ENCODE measurements around the gene IRF5.

The IRF5 gene

GRCh38 chr7:128904381-128905197, 33.1 kb upstream of the IRF5 start (continued):
- no peak for TF ChIP-seq ZNF112 (tag by site-specific recombination; IDR thresholded peaks at IDR 0.05)
- no peak for TF ChIP-seq PRDM4 (tag by site-specific recombination; IDR thresholded peaks at IDR 0.05)

- Histone ChIP-seq H3K4me3 (ENCODE audit: low read depth, low read length) (no peak overlapping the region), H3K4me1 (ENCODE audit: control insufficient read depth, insufficient read depth, low read length) (no peaks in the 10 kb centered on the region), H3K27ac (ENCODE audit: extremely low read depth, low read depth, low read length) (no peak overlapping the region), H3K36me3 (ENCODE audit: control insufficient read depth in 2 of 2, insufficient read depth in 1 of 2, low read length in 2 of 2) (no peaks in the 10 kb centered on the region), H3K9me3 (ENCODE audit: control insufficient read depth, insufficient read depth, low read depth, low read length) (no peaks in the 10 kb centered on the region)
- POLR2A ChIA-PET, result no interaction called here
- CTCF ChIA-PET, result no interaction called here
- TF ChIP-seq BCL11B (tag by site-specific recombination; IDR thresholded peaks at IDR 0.05; ENCODE audit: low read depth) (no peak), MZF1 (tag by site-specific recombination; IDR thresholded peaks at IDR 0.05; ENCODE audit: borderline replicate concordance) (no peak), ZNF660 (tag by site-specific recombination; IDR thresholded peaks at IDR 0.05) (no peak), ZNF488 (tag by site-specific recombination; IDR thresholded peaks at IDR 0.05) (no peak), ZNF121 (tag by site-specific recombination; IDR thresholded peaks at IDR 0.05) (no peak), ZNF266 (tag by site-specific recombination; IDR thresholded peaks at IDR 0.05; ENCODE audit: low read depth) (no peak), ZBTB21 (tag by site-specific recombination; IDR thresholded peaks at IDR 0.05) (no peak), ZNF560 (tag by site-specific recombination; IDR thresholded peaks at IDR 0.05; ENCODE audit: borderline replicate concordance) (no peak), GFI1B (tag by site-specific recombination; IDR thresholded peaks at IDR 0.05) (no peak), ZXDB (tag by site-specific recombination; IDR thresholded peaks at IDR 0.05) (no peak), ZBTB1 (tag by site-specific recombination; IDR thresholded peaks at IDR 0.05) (no peak), ZBTB26 (tag by site-specific recombination; optimal IDR thresholded peaks at IDR 0.05) (no peak), ZNF366 (tag by site-specific recombination; conservative IDR thresholded peaks at IDR 0.05) (no peak)
Measured at GRCh38 chr7:128906001-128906765, 31.5 kb upstream of the IRF5 start.

- no peaks in the 10 kb centered on the region for H3K9me3 ChIP-seq (ENCODE audit: control insufficient read depth, insufficient read depth, low read depth, low read length)
- no peaks in the 10 kb centered on the region for H3K36me3 ChIP-seq (ENCODE audit: control insufficient read depth in 2 of 2, insufficient read depth in 1 of 2, low read length in 2 of 2)
- ChIA-PET CTCF (no interaction called here), POLR2A (no interaction called here)
- H3K4me1 ChIP-seq (ENCODE audit: control insufficient read depth, insufficient read depth, low read length), result no peaks in the 10 kb centered on the region
- no peak overlapping the region for H3K4me3 ChIP-seq (ENCODE audit: low read depth, low read length)
- no peak overlapping the region for H3K27ac ChIP-seq (ENCODE audit: extremely low read depth, low read depth, low read length)
- TF ChIP-seq ZNF121 (tag by site-specific recombination; IDR thresholded peaks at IDR 0.05) (no peak), SP3 (tag by site-specific recombination; IDR thresholded peaks at IDR 0.05) (no peak), ZNF133 (tag by site-specific recombination; IDR thresholded peaks at IDR 0.05) (no peak), ZSCAN23 (tag by site-specific recombination; IDR thresholded peaks at IDR 0.05) (no peak), CTCF (tag by site-specific recombination; IDR thresholded peaks at IDR 0.05) (no peak), ZNF48 (tag by site-specific recombination; IDR thresholded peaks at IDR 0.05) (no peak), ZFP69B (tag by site-specific recombination; IDR thresholded peaks at IDR 0.05) (no peak), ZNF645 (tag by site-specific recombination; IDR thresholded peaks at IDR 0.05) (no peak)
Measured at GRCh38 chr7:128906766-128907559, 30.8 kb upstream of the IRF5 start.

Measured in HEK293 (cell line).